Raji (cell line): ENCODE data around the gene C18orf32.

Source experiments
- POLR2A ChIP-seq: IDR thresholded peaks from 2 replicates; pipeline ENCODE4 v1.6.1; 2011; ENCODE audit warnings: low read depth, low read length, control low read depth; ENCODE audit not compliant: insufficient read depth

The C18orf32 gene

DNA sequence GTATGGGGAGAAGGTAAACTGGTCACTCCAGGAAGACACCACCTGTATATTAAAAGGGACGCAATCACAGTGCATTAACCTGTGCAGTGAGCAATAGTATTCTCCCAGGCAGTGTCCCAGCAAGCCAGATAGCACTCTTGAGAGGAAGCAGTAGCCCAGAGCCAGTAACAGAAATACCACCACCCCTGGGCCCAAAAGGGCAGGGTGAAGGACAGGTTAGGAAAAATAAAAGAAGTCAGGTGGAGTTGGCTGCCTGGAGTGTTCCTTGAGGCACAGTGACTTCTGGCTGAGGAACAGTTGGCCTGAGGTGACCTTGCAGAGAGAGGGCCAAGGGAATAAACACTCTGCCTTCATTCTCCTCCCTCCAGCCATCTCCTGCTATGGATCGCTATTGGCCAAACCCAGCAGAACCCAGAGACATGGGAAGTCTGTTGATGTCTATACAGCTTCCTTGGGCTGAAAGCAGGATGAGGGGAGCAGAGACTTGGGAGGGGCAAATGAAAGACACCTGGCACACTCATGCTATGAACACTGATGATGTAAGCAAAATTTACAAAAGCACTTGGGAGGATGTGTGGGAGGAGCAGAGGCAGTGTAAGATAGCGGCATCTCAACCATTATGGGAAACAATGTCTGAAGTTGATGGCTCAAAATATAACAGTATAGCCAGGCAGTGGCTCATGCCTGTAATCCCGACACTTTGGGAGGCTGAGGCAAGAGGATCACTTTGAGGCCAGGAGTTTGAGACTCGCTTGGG, 7.5 kb downstream of the C18orf32 start:
- TF ChIP-seq POLR2A = no peak

DNA sequence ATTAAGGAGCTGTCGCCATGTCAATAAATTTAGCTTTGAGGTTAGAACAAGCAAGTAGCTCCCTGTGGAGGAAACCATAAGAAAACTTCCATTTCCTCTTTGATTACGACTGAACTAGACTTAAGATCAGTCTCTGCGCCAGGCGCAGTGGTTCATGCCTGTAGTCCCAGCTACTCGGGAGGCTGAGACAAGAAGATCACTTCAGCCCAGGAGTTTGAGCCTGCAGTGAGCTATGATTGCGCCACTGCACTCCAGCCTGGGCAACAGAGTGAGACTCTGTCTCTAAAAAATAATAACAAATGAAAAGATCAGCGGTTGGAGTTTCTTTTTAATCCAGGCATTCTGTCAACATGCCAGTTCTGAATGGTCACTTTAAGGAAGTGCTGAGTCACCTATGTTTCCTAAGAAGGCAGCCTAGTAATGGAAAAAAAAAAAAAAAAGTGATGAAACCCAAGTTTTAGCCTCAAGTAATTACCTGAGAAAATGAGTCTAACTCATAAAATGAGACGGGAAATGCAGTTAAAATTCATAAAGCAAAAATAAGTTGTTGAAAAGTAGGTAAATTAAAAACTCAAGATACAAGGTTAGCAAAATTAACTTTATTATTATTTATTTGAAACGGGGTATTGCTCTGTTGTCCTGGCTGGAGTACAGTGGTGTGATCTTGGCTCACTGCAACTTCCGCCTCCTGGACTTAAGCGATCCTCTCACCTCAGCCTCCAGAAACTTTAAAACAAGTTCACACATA, 10.2 kb downstream of the C18orf32 start:
- TF ChIP-seq POLR2A = no peak

DNA sequence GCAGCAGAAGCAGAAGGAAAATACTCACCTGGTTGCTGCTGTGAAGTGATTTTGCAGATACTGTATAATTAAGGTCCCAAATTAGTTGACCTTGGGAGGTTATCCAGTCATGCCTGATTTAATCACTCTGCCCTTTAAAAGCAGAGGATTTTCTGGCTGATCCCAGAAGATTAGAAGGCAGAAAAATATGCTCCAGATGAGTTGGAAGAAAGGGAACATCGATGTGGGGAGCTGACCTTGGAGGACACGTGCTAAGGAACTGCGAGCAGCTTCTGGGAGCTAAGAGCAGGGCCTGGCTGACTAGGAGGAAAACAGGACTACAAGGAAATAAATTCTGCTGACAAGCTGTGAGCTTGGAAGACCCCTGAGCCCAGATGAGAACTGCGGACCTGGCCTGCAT, 13.3 kb downstream of the C18orf32 start:
- no peak for TF ChIP-seq POLR2A

DNA sequence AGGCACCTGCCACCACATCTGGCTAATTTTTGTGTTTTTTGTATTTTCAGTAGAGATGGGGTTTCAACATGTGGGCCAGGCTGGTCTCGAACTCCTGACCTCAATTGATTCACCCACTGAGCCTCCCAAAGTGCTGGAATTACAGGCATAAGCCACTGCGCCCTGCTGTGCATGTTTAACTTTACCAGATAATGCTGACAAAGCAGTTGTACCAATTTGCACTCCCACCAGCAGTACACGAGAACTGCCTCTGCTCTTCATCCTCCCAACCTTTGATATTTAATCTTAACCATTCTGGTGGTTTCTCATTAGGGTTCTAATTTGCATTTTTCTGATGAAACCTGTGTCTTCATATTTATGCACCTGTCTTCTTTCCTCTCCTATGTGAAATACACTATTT, 14.6 kb downstream of the C18orf32 start:
- TF ChIP-seq POLR2A = no peak

DNA sequence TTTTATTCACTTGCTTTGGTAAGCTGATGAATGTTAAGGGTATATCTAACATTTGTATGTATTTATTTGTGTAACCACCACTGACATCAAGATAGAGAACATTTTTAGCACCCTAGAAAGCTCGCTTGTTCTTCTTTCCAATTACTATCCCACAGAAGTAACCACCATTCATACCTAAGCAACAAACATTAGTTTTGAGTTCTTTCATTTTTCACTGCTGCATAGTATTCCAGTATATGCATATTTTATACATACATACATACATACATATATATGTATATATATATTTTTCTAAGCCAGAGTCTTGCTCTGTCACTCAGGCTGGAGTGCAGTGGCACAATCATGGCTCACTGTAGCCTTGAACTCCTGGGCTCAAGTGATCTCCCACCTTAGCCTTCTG, 15.5 kb downstream of the C18orf32 start:
- no peak for TF ChIP-seq POLR2A

DNA sequence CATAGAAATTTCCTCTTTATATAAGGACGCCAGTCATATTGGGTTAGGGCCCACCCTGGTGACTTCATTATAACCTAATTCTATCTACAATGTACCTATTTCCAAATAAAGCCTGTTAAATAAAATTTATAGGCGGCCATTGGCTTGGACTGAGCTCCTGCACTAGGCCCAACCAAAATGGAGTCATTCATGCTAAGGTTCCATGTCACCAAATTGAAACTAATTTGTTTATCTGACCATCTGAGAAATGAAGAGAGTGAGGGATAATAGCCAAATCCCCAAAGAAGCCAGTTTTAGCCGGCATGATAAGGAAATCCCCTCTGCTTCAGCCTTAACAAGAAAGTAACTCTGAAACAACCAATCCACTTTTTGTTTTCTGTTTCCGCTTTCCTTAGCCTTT, 19.4 kb downstream of the C18orf32 start:
- no peak for TF ChIP-seq POLR2A

DNA sequence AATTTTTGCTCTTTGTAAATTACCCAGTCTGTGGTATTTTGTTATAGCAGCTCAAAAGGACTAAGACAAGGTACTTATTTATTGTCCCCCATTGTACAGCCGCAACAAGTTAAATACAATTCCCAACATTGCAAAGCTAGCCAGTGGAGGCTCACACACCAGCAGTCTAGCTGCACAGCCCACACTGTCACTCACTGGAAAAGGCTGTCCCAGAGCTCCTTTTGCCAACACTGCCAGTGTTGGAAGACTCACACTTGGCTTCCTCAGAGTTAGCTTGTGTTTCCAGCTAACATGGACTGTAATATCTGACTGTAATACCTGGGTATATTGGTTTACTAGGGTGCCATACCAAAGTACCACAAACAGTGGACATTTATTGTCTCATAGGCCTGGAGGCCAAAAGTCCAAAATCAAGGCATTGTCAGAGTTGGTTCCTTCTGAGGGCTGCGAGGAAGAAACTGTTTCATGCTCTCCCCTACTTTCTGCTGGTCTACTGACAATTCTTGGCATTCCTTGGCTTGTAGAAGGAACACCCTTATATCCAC, 19.9 kb downstream of the C18orf32 start:
- no peak for TF ChIP-seq POLR2A

DNA sequence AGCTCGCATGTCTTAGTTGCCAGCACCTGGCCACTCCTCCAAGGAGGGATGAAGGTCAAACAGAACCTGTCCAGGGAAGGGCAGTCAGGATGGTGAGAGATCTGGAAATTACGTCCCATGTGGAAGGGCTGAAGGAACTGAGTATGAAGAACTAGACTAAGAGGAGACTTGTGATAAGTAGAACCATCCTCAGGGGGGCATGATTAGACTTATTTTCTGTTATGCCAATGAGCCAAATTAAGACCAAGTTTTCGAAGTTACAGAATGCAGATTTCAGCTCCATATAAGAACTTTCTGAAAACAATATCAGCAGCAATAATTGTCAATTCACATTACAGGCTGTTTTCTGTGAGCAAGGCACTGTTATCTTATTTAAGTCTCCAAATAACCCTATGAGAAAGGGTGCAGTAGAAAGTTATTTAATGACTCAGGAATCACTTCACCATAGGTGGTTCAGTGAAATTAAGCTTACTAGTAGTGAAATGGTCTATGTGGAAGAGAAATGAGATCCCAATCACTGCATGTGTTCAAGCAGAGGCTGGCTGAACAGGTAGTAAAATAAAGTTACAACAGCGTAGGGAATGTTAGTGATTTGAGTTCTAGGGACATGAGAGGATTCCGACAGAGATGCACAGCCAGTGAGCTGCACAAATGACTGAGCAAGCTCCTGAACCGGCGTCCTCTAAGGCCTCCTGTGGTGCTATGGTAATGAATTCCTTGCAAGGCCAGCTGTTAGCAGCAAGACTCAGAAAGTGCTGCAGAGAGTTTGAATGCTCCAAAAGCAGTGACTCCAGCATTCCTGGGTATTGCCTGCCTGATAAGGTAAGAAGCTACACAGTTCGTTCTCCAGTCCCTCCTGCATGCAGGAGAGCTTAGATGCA, 22.1 kb downstream of the C18orf32 start:
- no peak for TF ChIP-seq POLR2A

DNA sequence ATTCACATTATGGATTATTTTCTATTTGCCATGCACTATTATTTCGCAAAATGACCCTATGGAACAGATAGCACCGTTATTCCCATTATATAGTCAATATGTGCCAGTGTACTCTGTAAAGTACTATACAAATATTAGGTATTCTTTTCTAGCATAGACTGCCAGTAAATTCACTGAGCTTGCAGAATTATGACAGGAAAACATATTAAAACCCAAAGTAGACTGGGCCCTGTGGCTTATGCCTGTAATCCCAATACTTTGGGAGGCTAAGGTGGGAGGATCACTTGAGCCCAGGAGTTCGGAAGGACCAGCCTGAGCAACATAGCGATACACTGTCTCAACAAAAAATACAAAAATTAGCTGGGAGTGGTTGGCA, 25.4 kb downstream of the C18orf32 start:
- no peak for TF ChIP-seq POLR2A

DNA sequence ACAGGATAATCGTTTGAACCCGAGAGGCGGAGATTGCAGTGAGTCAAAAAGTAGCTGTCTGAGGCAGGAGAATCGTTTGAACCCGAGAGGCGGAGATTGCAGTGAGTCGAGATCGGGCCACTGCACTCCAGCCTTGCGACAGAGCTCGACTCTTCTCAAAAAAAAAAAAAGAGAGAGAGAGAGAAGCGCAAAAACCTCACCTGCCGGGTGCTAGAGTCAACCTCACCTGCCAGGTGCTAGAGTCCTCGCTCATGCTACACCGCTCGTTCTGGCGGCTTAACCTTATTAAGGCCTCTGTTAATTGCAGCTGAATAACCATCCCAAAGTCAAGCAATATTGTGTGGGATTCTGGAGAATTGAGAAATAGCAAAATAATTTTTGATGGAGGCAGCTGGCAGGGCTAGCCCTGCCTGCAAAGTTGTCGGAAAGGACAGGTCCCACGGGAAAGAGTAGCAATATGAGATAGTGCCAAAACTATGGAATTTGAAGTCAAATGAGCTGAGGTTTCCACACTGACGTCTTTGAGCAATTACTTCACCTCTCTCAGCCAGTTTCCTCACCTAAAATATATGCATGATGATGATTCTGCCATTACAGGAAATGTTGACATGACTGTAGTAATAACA, 25.9 kb downstream of the C18orf32 start:
- TF ChIP-seq POLR2A = no peak

DNA sequence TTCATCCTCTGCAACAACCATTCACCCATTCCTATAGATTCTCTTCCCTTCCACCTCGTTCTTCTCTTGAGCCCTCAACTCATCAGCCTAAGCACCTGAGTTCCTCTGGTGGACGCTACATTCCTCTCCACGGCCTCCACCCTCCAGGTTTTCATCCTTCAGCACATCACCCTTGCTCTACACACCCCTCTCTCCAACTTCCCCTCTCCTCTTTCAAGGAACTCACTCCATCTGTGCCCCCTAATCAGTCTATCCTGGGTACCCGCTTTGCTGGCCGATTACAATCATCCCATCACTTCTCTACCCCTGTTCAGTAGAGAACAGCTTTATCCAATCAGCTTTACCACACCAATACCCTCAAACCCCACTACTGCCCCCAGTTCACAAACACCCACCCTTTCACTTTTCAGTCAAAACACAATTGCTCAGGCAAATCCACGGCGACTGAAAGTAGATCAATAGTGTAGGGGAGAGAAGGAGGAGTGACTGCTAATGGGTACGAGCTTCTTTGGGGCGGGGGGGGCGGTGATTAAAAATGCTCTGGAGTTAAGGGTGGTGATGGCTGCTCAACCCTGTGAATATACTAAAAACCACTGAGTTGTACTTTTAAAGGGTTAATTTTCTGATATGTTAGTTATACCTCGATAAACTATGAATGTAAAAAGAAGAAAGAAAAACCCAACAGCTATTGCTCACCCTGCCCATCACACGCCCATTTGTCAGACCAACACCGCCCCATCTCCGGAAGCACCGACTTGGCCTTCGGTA, 27.4 kb downstream of the C18orf32 start:
- no peak for TF ChIP-seq POLR2A

DNA sequence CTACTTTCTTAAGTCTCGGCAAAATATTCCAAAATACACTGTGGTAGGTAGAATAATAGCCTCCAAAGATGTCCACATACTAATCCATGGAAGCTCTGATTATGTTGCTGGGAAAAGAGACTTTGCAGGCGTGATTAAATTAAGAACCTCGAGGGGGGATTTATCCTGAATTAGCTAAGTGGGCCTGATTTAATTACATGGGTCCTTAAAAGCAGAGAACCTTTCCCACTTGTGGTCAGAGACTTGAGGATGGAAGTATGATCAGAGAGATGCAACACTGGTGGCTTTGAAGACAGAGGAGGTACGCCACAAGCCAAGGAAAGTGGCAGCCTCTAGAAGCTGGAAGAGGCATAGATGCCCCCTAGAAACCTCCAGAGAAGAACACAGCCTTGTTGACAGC, 29.4 kb downstream of the C18orf32 start:
- no peak for TF ChIP-seq POLR2A

DNA sequence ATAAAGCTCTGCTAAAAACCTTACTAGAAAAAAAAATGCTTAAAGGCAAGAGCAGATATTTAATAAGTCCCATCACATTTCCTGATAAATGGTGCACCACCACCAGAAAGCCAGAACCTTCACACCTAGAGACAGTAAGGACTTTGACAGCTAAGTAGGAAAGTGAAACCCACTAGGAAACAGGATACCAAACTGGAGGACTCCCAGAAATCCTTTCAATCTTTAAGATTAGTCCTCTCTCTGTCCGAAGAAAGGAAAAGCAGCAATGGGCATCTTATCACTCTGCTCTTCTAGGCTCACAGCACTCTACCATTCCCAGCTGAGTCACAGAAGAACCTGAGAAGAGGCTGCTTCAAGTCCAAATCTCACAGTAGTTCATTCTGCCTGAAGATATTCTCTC, 30.2 kb downstream of the C18orf32 start:
- no peak for TF ChIP-seq POLR2A

DNA sequence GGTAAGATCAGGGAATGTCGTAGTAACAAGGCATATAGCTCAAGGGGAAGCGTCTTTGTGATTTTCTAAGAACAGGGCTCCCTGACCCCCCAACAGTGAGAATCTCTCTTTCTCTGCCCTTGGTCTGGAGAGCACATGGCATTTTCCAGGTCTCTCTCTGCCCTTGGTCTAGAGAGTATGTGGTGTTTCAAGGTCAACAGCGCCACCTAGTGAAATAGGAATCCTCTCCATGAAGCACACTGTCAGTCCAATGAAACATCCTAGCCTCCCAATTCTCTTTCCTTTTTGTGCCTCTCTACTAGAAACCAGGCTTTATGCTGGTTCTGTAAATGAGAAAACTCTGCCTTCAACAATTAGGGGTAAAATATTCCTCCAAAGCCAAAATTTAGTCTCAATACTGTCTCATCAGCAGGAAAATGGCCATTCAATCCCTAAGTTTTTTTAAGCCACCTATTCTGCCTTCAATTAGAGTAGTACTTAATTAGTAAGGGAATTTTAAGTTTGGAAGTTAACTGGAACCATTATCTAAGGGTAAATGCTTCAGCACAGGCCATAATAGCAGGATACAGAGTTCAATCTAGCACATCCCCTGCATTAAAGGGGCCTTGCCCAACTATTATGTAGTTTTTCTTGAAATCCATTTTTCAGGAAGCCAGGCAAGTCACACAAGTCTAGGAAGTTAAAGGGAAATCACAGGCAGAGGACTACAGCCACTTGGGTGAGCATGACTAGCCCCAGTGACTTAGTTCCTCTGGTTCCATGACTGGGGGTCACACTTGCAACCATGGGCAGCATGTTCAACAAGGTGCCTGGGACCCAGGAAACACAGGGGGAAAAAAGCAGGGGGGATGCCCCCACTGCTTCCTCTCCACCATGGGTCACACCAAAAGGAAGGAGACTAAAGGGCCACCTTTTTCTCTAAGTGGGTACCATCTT, 39.0 kb downstream of the C18orf32 start:
- no peak for TF ChIP-seq POLR2A

DNA sequence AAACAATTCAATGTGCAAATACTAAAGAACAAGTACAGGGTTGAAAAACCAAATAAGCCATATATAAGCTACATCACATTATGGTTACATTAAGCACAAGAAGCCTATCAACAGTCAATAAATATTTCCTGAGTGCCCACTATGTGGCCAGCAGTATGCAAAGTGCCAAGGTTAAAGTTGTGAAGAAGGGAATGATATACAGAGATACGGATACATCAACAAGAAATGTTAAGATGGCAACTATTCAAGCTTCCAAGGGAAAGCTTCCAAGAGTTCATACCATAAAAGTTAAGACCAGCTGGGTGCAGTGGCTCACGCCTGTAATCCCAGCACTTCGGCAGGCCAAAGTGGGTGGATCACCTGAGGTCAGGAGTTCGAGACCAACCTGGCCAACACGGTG, 40.6 kb downstream of the C18orf32 start:
- TF ChIP-seq POLR2A = no peak
